GM18867 (cell line): ENCODE measurements around the gene ZNF606.

Experiments
- ATAC-seq: cut with Tn5 transposase; IDR thresholded peaks from one replicate; pipeline ENCODE4 v1.9.1; 2021; ENCODE audit warnings: mild to moderate bottlenecking, moderate library complexity; ENCODE audit not compliant: unreplicated experiment

Gene ZNF606

DNA sequence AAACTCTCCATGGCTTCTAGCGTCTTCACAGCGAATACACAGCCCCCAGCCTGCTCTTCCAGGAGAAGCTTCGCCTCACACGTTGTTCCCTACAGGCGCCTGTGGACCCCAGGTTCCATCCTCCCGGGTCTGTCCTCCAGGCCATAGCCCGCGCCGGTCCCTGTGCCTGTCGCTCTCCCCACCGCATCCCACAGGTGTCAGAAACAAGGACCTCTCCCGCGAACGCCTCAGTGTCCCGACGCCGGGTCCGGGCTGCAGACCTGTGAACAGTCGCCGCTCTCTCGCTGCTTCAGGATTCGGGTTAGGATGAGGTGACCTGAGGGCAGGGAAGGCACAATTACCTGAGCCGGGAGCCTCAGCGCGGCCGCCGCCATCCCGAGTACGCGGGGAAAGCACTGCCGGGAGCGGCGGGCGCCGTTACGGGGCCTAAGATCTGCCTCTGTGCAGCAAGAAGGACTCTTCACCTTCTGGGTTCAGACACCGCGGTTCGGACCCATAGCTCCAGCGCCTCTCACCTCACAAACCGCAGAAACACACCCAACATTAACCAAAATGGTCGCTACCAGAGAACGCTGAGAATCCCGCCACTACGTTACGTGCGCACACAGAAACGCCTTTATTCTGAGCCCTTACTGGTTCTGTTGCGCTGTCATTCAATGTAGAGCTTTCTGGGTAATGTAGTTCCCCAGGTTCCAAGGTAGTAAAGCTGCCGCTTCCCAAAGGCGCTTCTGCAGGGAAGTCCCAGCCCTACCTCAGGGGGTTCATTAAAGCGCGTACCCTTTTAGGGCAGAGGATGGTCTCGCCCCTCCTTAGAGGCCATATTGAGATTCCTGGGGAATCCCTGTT lies 67.6 kb downstream of the ZNF606 start, which contains the start of gene ZNF418:
Gene ZNF418 (minus strand): TSS at position 583 of the 846 bp plus-strand sequence. CDS start 1,580 bp downstream, outside the sequence.
- no peak for ATAC-seq

GRCh38 chr19:57927587-57927986 lies 75.0 kb downstream of the ZNF606 start:
- no peak for ATAC-seq
